NCI-H748 (cell line): ENCODE results near the gene TRABD2B.

Source experiments
- DNase-seq: peaks from one replicate; lab custom pipeline; 2025; ENCODE audit not compliant: unreplicated experiment; lab: John Stamatoyannopoulos, UW

Gene TRABD2B

DNA sequence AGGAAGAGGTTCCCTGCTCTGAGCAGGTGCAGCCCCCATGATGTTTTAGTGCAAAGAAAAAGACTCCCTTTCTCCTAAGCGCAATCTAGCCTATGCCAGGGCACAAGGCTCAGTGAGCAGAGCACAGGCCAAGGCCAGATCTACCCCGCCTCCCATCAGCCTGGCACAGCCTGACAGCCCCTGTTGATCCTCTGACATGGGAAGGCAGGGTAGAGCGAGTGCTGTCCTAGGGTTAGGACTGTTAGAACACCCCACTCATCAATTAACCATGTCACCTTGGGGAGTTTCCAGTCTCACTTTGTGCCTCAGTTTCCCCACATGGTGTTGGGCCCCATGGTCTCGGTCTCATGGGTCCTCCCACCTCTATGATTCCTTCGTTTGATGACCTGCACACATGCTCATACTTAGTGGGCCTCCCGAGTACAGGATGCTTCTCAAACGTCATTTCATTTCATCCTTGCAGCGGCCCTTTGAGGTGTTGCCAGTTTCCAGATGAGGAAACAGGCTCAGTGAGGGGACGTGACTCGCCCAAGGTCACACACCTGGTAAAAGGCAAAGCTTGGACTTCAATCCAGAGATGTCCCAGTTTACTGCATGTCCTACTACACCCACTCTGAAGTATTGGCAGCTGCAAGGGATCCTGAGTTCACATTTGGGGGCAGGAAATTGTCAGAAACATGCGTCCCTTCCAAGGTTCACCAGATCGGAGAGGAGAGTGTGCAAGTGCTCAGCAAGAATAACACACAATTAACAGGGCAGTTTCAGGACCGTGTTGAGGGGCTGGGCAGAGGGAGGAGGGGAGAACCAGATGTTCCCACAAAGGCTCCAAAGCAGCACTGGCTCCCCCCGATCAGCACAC, 213.3 kb downstream of the TRABD2B start:
- DNase-seq: no peak

DNA sequence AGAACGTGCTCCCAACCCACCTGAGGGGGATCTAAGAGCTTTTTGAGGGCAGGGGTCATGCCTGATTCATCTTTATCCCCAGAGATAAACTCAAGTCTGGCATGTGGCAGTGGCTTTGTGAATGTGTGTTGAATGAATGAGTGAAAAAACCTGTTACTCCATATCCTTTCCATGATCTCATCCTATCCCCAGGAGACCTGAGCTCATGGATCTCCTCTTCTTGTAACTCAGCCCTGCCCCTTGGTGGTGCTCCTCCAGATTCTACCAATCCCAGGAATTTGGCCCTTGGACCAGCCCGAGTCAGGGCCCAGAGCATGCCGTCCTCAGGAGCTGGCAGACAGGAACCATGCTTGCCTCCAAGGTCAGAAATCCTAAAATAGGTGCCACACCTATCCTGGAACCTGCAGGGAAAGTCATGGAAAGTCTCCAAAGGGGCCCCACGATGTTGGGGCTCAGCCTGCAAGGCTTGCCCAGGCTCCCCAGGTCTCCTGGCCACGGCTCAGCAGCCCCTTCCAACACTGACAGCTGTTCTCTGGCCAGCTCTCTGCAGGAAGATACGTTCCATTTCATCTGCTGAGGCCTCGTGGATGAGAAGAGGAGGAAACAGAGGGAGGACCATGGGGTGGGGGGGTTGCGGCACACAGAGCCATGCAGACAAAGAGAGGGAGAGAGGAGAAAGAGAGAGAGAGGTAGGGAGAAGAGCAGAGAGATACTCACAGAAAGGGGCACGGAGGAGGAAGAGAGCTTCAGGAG, 214.6 kb downstream of the TRABD2B start:
- no peak for DNase-seq

DNA sequence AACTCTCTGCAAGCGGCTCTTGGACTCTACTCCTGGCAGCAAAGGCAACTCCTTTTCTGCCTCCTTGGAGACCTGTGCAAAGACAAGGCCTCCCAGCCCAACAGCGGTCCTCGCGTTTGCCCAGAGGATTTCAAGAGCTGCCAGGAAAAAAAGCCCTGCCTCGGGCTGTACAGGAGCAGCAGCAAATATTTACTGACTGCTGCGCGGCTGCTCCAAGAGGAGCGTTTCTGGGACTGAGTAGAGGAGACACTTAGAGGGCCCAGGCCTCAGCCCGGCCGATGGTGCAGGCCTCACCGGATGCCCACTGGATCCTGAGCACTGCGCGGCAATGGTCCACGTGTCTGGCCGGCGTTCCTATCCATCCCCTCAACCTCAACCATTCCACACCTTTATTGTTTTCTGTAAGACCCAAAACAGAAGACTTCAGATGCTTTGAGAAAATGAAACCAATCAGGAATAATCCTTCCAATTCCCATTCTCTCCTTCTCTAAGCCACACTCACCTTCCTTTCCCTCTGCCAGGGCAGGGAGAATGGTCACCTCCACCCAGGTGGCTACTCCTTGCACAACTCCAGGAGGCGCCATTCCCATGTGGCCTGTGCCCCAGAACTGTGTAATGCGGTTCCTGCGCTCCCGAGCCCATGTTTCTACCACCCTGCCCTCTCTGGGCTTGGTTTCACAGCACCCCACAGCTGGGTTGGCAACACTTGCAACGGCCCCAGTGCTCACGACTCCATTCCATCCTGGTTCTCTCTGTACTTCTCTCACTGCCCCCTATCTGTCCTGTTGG, 215.8 kb downstream of the TRABD2B start:
- peak; percentile 15 for DNase-seq

DNA sequence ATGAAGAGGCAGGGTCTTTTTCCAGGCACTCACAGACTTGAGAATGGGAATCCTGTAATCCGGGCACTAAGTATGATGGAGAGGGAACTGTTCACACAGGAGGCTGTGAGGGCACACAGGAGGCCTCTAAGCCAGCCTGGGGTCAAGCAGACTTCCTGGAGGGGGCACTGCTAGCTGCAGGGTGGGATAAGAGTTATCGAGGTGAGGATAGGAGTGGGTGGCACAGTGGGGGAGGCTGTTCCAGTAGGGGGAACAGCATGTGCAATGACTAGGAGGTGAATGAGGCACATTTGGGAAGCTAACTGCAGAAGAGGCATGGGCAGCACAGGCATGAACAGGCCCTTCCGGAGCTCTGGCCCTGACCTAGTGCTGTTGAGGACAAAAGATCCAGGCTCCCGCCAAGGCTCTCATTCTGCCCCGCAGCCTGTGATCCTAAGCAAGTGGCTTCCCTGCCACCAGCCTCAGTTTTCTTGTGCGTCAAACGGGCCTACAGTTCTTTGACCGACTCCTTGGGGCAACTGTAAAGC, 216.7 kb downstream of the TRABD2B start:
- DNase-seq: no peak

DNA sequence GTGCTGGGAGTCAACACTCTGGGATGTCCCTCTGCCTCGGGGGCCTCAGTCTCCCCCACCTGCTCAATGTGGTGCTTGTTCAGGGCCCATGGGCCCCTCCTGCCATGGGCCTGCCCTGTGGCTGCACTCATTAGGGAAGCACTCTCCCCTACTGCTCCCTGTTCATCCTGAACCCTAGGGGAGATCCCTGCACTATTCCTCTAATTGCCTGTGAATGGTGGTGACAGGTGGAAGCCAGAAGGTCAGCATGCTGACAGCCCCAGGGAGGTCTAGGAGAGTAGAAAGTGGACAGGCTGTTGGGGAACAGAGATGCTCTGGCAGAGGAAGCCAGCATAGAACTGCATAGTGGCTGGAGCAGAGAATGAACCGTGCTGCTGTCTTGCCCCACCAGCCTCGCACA, 217.6 kb downstream of the TRABD2B start:
- no peak for DNase-seq

DNA sequence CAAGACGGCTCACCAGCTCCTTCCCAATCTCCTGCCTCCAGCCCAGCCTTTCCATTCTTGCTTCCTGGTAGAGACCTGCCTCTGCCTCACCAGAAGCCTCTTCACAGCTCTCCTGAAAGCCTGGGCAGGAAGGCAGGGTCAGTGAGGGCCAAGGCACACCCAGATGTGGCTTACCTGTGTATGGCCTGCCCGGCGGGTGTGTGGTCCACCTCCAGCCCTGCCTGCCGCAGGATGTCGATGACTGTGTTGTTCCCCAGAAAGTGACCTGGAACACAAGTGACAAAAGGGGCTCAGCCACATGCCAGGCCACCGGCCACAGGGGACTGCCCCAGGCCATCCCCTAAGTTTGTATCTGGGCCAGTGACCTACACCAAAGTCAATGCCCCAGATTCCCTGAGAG, 218.9 kb downstream of the TRABD2B start:
- no peak for DNase-seq

DNA sequence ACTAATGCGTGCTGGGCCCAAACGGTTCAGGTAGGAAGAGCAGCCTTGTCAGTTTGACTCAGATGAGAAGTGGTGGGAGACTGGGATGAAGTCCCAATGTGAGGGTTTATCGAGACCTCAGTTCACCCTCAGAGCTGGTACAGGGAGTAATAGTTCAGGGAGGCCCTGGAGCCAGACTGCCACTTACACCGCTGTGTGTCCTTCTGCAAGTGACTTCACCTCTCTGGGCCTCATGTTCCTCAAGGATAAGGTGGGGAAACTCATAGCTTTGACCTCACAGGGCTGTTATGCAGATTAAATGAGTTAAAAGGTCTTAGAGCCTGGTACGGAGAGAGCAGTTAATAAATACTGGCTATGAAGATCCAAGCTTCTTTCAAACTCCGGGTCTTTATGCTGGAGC, 219.9 kb downstream of the TRABD2B start:
- no peak for DNase-seq

DNA sequence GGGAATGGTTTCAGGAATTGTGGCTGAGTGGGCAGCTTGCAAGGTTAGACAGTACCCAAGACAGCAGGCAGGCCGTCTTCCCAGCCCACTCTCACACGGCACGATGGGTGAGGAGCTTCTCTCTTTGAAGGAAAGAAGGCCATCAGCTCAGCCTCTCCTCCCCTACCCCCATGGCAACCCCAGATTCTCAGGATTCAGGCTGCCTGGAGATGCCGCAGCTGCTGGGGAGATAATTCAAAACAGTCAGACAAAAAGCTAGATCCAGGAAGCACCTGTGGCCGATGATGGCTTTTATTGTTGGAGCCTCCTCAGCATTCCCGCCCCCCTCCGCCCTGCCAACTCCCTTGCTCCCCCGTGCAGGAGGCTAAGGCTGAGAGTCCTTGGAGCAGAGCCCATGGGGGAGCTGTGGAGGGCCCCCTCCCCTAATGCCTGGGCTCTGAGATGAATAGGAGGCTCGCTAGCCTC, 220.5 kb downstream of the TRABD2B start:
- DNase-seq: peak; percentile 89

DNA sequence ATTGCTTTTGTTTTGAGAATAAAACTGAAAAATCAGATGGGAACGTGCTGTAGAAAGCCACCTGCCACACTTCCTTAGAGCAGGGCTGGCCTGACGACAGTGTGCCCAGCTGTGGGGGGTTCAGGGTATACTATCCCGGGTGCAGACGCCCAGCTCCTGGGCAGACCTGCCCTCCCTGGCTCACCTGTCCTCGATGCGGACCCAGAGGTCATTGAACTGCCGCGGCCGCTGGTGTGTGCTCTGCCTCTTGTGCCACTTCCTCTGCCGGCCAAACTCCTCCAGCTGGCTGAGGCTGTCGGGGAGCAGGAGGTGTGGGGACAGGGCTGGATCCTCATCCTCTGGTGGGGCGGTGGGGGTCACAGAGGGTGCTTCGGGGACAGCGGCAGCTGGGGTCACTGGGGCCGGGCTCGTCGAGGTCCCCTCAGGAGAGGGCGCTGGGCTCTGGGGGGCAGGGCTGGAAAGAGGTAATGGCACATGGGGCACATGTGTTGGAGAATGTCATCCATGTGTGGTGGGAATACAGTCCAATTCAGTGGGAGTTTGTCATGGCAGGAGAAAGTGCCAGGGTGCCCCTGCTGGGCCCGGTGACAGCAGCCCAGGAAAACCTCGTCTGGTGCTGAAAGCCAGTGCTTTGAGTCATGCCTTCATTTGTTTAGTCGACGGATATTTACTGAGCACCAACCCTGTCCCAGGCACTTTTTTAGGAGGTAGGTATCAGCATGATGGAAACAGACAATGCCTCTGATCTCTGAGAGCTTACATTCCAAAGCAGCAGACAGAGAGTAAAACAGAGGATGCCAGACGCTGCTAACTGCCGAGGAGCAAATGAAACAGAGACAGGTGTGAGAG, 222.0 kb downstream of the TRABD2B start:
- no peak for DNase-seq

DNA sequence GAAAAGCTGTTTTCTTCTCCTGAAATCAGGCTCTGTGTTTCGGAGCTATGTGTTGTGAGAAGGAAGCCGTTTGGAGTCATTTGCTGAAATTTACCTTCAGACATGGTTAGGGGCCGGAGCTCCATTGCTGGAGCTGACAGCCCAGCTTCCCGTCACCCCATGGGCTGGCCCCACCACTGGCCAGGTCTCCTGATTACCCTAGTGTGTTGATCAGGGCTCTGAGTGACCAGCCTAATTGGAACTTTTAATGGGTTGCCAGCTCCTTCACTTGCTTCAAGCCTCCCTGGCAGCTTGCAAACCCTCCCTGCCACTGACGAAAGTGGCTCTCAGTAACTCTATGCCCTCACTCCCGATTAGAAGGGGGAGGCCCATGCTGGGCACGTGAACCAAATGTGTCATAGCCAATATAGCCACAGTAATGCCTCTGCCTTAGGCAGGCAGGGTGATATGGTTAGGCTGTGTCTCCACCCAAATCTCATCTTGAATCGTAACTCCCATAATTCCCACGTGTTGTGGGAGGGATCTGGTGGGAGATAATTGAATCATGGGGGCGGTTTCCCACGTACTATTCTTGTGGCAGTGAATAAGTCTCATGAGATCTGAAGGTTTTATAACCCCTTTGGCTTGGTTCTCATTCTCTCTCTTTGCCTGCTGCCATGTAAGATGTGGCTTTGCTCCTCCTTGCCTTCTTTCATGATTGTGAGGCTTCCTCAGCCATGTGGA, 224.1 kb downstream of the TRABD2B start:
- no peak for DNase-seq

DNA sequence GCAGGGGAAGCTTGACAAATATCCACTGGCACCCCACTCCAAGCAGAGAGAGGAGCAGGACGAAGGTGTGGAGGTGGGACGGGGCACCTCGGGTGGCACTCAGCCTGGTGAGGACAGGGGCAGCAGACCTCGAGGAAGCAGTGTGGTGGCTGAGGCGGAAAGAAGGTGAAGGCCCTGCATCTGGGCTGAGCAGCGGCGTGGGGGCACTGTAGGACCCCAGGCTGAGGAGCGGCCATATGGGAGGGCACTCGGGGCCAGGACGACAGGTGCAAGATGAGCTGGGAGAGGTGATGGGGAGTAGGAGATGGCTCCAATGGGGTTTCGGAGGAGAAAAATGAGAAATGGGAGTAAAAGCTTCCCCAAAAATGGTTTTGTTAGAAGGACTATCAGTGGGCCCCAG, 224.9 kb downstream of the TRABD2B start:
- no peak for DNase-seq

DNA sequence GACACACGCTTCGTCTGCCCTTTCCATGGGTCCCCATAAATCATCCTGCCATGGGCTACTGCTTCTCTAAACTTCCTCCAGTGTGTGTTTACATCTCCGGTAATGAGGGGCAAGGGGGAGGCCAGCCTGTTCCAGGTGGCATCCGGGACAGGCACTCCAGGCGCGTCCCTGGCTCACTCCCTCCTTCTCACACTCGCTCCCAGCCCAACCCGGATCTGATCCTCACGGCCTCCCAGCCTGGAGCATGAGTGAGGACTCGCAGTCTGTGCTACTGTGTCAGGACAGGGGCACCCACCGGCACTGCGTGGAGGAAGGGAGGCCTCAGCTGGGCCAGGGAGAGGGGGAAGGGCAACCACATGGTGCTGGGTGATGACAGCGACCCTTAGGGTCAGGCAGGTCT, 225.4 kb downstream of the TRABD2B start:
- no peak for DNase-seq

DNA sequence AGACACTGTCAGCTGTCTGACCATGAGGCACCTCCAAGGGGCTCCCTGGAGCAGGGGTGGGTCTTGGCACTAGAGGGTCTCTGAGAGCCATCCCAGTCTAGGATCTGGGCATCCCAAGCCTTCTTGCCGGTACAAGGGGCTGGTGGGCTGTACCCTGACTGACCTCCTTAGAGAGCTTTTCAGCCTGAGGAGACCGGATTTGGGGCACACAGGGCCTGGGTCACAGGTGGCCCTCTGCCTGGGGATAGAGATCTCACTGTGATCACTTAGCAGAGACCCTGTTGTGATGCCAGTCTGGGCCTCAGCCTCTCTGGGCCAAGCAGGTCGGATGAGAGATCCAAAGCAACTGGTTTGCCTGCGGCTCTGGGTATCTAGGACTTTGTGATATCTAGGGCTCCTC, 227.2 kb downstream of the TRABD2B start:
- DNase-seq: no peak

DNA sequence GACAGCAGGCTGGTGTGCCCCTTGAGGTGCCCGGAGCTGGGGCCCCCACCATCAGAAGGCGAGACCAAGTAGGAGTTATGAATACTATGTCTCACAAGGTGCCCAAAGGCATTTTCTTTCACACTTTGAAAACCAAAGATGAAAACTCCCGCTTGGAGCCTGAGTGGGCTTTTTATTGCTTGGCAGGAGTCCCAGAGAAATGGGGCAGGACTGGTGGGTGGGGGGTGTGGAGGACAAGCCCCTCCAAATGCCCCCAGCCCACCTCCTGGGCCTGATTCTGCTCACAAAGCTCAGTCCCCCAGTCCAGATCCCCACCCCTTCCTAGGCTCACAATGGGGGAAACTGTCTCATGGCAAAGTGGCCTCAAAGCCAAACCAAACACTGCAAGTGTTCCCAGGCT, 227.9 kb downstream of the TRABD2B start:
- DNase-seq: no peak

DNA sequence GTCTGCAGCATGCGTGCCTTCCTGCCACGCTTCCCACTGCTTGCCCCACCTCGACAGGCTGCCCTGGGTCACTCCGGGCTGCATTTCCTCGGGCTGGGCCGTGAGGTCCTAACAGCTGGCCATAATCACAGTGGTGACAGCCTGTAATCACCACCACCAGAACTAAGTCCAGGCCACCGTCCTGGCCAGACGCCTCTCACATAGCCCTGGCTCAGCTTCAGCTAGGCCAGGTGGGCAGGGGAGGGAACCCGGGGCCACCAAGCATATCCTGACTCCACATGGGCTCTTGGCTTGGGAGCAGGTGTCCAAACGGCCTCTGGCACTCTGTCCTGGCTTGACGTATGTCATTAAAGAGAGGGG, 229.5 kb downstream of the TRABD2B start:
- no peak for DNase-seq

DNA sequence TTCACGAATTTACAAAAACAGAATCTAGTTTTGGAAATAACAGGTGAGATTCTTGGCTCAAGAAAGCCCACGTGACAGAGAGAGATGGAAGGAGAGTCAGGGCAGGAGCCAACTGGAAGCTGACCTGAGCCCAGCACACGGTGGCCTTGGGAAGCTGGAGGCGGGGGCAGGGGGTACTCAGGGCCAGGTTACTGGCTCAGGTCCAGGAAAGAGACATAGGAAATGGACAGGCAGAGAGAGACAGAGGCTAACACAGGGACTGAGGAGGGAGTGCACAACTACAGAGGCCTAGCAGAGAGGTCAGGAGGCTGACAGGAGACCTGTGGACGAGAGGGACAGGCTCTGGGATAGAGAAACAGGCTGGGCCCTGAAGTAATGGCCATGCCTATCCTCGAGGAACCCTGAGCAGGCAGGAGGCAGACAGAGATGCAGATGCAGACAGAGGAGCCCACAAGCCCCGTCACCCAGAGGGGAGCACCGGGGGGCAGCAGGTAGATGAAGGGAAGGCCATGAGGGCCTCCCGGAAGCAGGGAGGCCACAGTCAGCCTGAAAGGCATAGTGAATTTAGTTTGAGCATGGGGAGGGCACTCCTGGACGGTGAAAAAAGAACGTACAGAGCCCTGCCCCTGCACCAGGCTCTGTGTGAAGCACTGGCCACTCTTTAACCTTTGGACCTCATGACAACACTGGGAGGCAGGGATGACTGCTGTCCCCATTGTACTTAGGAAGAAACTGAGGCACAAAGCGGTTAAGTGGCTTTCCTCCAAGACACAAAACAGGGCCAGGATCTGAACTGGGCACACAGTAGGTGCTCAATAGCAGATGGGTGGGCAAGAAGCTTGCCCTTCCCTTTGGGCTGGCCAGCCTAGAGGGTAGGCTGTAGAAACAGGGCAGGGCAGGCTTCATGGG, 230.1 kb downstream of the TRABD2B start:
- no peak for DNase-seq

DNA sequence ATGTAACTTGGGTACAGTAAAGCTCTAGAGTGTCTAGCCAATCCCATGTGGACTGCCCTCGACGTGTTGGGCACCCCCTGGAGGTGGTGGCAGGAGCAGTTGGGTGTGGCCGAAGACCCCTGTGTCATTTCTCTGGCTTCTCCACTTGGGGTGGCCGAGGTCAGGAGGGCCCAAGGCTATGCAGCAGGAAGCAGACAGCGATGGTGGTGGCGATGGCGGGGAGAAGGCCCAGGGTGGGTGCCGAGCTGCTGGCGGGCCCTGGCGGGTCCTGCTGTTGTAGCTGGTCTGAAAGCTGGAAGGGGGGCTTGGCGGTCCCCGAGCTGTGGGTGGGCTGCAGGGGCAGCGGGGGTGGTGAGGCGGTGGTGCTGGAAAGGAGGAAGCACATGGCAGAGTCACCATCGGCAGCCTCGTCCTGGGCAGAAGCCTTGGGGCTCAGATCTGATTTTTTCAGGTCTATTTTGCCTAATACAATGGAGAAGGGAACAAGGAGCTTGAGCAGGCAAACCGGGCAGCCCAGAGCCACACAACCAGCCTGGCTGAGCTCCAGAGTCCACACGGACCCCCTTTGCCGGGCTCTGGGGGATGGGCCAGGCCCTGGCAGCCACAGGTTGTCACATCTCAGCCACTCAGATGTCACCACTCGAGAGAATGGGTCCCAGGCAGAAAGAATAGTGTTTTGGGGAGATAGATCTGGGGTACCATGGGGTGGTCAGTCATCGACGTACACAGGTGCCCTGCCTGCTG, 231.3 kb downstream of the TRABD2B start:
- DNase-seq: no peak

DNA sequence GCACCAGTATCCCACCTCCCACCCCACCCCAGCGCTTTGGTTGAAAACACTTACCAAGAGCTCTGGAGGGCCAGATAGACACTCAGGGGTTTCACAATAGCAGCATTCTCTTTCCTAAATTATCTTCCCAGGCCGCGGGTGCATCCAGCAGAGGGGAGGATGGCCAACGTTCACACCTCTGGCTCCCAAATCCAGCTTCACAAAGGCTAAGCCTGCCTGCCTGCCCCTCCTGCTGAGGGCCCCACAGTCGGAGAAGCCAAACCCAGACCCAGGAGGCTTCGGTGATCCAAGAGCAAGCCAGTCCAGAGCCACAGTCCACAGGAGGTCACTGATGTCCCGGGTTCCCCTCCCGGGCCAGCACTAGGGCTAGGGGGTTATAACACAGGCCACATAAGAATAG, 231.9 kb downstream of the TRABD2B start:
- DNase-seq: no peak
